ENCODE measurements around the gene SLC45A2. TPM values are rescaled to one million over a fixed set of nuclear protein-coding genes. Genes with fewer than 3 reads are reported as not detected.

SLC45A2 gene
- total RNA-seq, 1 donor from 2014 or later, result not detected

GRCh38 chr5:34026089-34026761, 41.7 kb upstream of the SLC45A2 start:
- no peak for FAIRE-seq
- no peaks in the 10 kb centered on the region for H3K36me3 ChIP-seq (ENCODE audit: control insufficient read depth, insufficient read depth, low read length)

GRCh38 chr5:34022121-34022705, 37.7 kb upstream of the SLC45A2 start:
- FAIRE-seq (no peak), DNase-seq (ENCODE audit: low read depth) (peak; percentile 42)
- H3K4me3 ChIP-seq (ENCODE audit: low read depth, low read length), result no peak overlapping the region
- no peaks in the 10 kb centered on the region for H3K27me3 ChIP-seq (ENCODE audit: control insufficient read depth, insufficient read depth, low read length)
- no peak for TF ChIP-seq CTCF (IDR thresholded peaks at IDR 0.05; ENCODE audit: insufficient read depth, low read length, severe bottlenecking)
- no peaks in the 10 kb centered on the region for H3K36me3 ChIP-seq (ENCODE audit: control insufficient read depth, insufficient read depth, low read length)

More at GRCh38 chr5:34026089-34026761, 41.7 kb upstream of the SLC45A2 start:
- Histone ChIP-seq H3K4me3 (ENCODE audit: low read depth, low read length) (no peak overlapping the region), H3K27me3 (ENCODE audit: control insufficient read depth, insufficient read depth, low read length) (no peaks in the 10 kb centered on the region)
- DNase-seq (ENCODE audit: low read depth), result no peak
- TF ChIP-seq CTCF (IDR thresholded peaks at IDR 0.05; ENCODE audit: insufficient read depth, low read length, severe bottlenecking), result no peak

GRCh38 chr5:34021334-34021733, 36.8 kb upstream of the SLC45A2 start:
- no peak for TF ChIP-seq CTCF (IDR thresholded peaks at IDR 0.05; ENCODE audit: insufficient read depth, low read length, severe bottlenecking)
- no peaks in the 10 kb centered on the region for H3K36me3 ChIP-seq (ENCODE audit: control insufficient read depth, insufficient read depth, low read length)
- FAIRE-seq (no peak), DNase-seq (ENCODE audit: low read depth) (peak; percentile 52)
- no peaks in the 10 kb centered on the region for H3K27me3 ChIP-seq (ENCODE audit: control insufficient read depth, insufficient read depth, low read length)
- no peak overlapping the region for H3K4me3 ChIP-seq (ENCODE audit: low read depth, low read length)

- FAIRE-seq (no peak), DNase-seq (ENCODE audit: low read depth) (no peak)
- no peaks in the 10 kb centered on the region for H3K27me3 ChIP-seq (ENCODE audit: control insufficient read depth, insufficient read depth, low read length)
- H3K36me3 ChIP-seq (ENCODE audit: control insufficient read depth, insufficient read depth, low read length), result no peaks in the 10 kb centered on the region
- no peak overlapping the region for H3K4me3 ChIP-seq (ENCODE audit: low read depth, low read length)
- no peak for TF ChIP-seq CTCF (IDR thresholded peaks at IDR 0.05; ENCODE audit: insufficient read depth, low read length, severe bottlenecking)
These were observed 36.2 kb upstream of the SLC45A2 start for GRCh38 chr5:34020726-34021125.

- no peak for FAIRE-seq
- no peaks in the 10 kb centered on the region for H3K36me3 ChIP-seq (ENCODE audit: control insufficient read depth, insufficient read depth, low read length)
- no peaks in the 10 kb centered on the region for H3K27me3 ChIP-seq (ENCODE audit: control insufficient read depth, insufficient read depth, low read length)
- no peak overlapping the region for H3K4me3 ChIP-seq (ENCODE audit: low read depth, low read length)
- no peak for DNase-seq (ENCODE audit: low read depth)
- no peak for TF ChIP-seq CTCF (IDR thresholded peaks at IDR 0.05; ENCODE audit: insufficient read depth, low read length, severe bottlenecking)
These were observed 32.8 kb upstream of the SLC45A2 start for GRCh38 chr5:34017254-34017653.
